HG03064 (cell line): Measurements from ENCODE around the gene WSB1.
"Not testable (repeated sequence)": the region's sequence is repeated elsewhere in the genome, so short reads cannot be mapped to it uniquely, and the experiment has no call there.

ENCODE experiments used
- ATAC-seq: cut with Tn5 transposase; IDR thresholded peaks from one replicate; pipeline ENCODE4 v1.9.1; 2021; ENCODE audit warnings: low read depth; ENCODE audit not compliant: unreplicated experiment

WSB1 gene

GRCh38 chr17:27279132-27279531 lies 14.8 kb upstream of the WSB1 start:
- not testable (repeated sequence) for ATAC-seq

- no peak for ATAC-seq
Observed at GRCh38 chr17:27280527-27280926, 13.4 kb upstream of the WSB1 start.

- ATAC-seq = no peak
Observed at GRCh38 chr17:27281438-27281837, 12.5 kb upstream of the WSB1 start.

GRCh38 chr17:27282054-27282551 lies 11.8 kb upstream of the WSB1 start:
- ATAC-seq = no peak

GRCh38 chr17:27283060-27283459 lies 10.9 kb upstream of the WSB1 start:
- ATAC-seq = no peak

GRCh38 chr17:27283751-27284150 lies 10.2 kb upstream of the WSB1 start:
- ATAC-seq = no peak

GRCh38 chr17:27284811-27285415 lies 9.0 kb upstream of the WSB1 start:
- ATAC-seq = no peak

- no peak for ATAC-seq
Observed at GRCh38 chr17:27285516-27285915, 8.4 kb upstream of the WSB1 start.

- no peak for ATAC-seq
Observed at GRCh38 chr17:27288183-27288582, 5.7 kb upstream of the WSB1 start.

GRCh38 chr17:27289856-27290255 lies 4.1 kb upstream of the WSB1 start:
- ATAC-seq = no peak

- ATAC-seq = no peak
Observed at GRCh38 chr17:27290916-27291598, 2.9 kb upstream of the WSB1 start.

GRCh38 chr17:27293359-27293897 lies 486 bp upstream of the WSB1 start:
- ATAC-seq = no peak

GRCh38 chr17:27294689-27295630 lies 1.0 kb downstream of the WSB1 start:
- peak; percentile 32 for ATAC-seq

- no peak for ATAC-seq
Observed at GRCh38 chr17:27295945-27296344, 2.0 kb downstream of the WSB1 start.

- ATAC-seq = no peak
Observed at GRCh38 chr17:27296428-27296979, 2.6 kb downstream of the WSB1 start.

- ATAC-seq = no peak
Observed at GRCh38 chr17:27299384-27300049, 5.6 kb downstream of the WSB1 start.

GRCh38 chr17:27303734-27304133 lies 9.8 kb downstream of the WSB1 start:
- no peak for ATAC-seq

- ATAC-seq = no peak
Observed at GRCh38 chr17:27306276-27306835, 12.4 kb downstream of the WSB1 start.

GRCh38 chr17:27310565-27311110 lies 16.7 kb downstream of the WSB1 start:
- no peak for ATAC-seq
